OCI-LY3 (cell line): ENCODE data around the gene OR4N5.

Experiments
- H2AFZ ChIP-seq: fragments of 200-600, 300-600 bp; shearing (Covaris generic); 2 replicates; pipeline ENCODE4 v1.6.0; 2014; ENCODE audit warnings: antibody characterized with exemption, low read depth, low read length
- H3K27ac ChIP-seq: fragments of 200-600, 300-600 bp; sonication (generic); 2 replicates; pipeline ENCODE4 v1.5.1; 2014; ENCODE audit warnings: mild to moderate bottlenecking, low read length, moderate library complexity, mixed read lengths
- H3K27me3 ChIP-seq: fragments of 200-600, 300-600 bp; sonication (generic); 2 replicates; pipeline ENCODE4 v1.6.1; 2014; ENCODE audit warnings: low read depth, low read length, mixed read lengths
- H3K36me3 ChIP-seq: fragments of 200-600, 300-600 bp; sonication (generic); replicated peaks from 2 replicates; pipeline ENCODE3; 2014; ENCODE audit warnings: low read depth, low read length, mixed read lengths
- H3K4me1 ChIP-seq: fragments of 300-600, 200-600 bp; sonication (generic); 2 replicates; pipeline ENCODE4 v1.6.1; 2014; ENCODE audit warnings: low read length, mixed read lengths
- H3K4me2 ChIP-seq: fragments of 200-600, 300-600 bp; sonication (generic); 2 replicates; pipeline ENCODE4 v1.6.1; 2014; ENCODE audit warnings: low read length, mixed read lengths
- H3K4me3 ChIP-seq: fragments of 300-600, 200-600 bp; sonication (generic); 2 replicates; pipeline ENCODE4 v1.5.1; 2014; ENCODE audit warnings: antibody characterized with exemption, mild to moderate bottlenecking, low read length, moderate library complexity
- H3K79me2 ChIP-seq: fragments of 300-600, 200-600 bp; shearing (Covaris generic); 2 replicates; pipeline ENCODE4 v1.6.1; 2014; ENCODE audit warnings: mild to moderate bottlenecking, low read length, mixed read lengths
- H3K9ac ChIP-seq: fragments of 300-600, 200-600 bp; shearing (Covaris generic); 2 replicates; pipeline ENCODE4 v1.6.0; 2014; ENCODE audit warnings: mild to moderate bottlenecking, low read length, moderate library complexity
- H3K9me3 ChIP-seq: fragments of 200-600, 300-600 bp; shearing (Covaris generic); 2 replicates; pipeline ENCODE4 v1.6.1; 2014; ENCODE audit warnings: low read length, mixed read lengths; ENCODE audit not compliant: insufficient read depth
- H4K20me1 ChIP-seq: fragments of 200-600, 300-600 bp; sonication (generic); 2 replicates; pipeline ENCODE4 v1.6.1; 2016; ENCODE audit warnings: low read length, mixed read lengths; ENCODE audit not compliant: insufficient read depth
- CTCF ChIP-seq: fragments of 200-600, 300-600 bp; sonication (generic); IDR thresholded peaks from 2 replicates; pipeline ENCODE4 v1.5.1; 2014; ENCODE audit warnings: antibody characterized with exemption, low read length, low read depth
- EZH2phosphoT487 ChIP-seq: fragments of 200-600 bp; shearing (Covaris generic); IDR thresholded peaks from 2 replicates; pipeline ENCODE4 v1.6.1; 2018; ENCODE audit warnings: antibody characterized with exemption, mixed run types, low read depth

The OR4N5 gene

GRCh38 chr14:20180486-20180885 lies 41.9 kb downstream of the OR4N5 start:
- TF ChIP-seq CTCF (no peak), EZH2phosphoT487 (no peak)
- Histone ChIP-seq H3K27ac (no peak overlapping the region), H3K9ac (no peak overlapping the region), H3K4me2 (peak overlapping the region; percentile 40; the same call in 1 of the 2 replicates), H2AFZ (no peak overlapping the region), H3K4me3 (no peak overlapping the region), H3K4me1 (peaks cover 20% of the 10 kb centered on the region), H4K20me1 (no peaks in the 10 kb centered on the region), H3K79me2 (no peaks in the 10 kb centered on the region), H3K27me3 (no peaks in the 10 kb centered on the region), H3K9me3 (no peaks in the 10 kb centered on the region), H3K36me3 (no peaks in the 10 kb centered on the region)

GRCh38 chr14:20184181-20184580 lies 45.6 kb downstream of the OR4N5 start:
- H3K4me2 ChIP-seq = no peak overlapping the region
- H3K4me3 ChIP-seq = no peak overlapping the region
- H3K4me1 ChIP-seq = peaks cover 28% of the 10 kb centered on the region
- no peaks in the 10 kb centered on the region for H4K20me1 ChIP-seq
- no peak overlapping the region for H3K27ac ChIP-seq
- H3K36me3 ChIP-seq = no peaks in the 10 kb centered on the region
- TF ChIP-seq EZH2phosphoT487 = no peak
- no peak for TF ChIP-seq CTCF
- H3K79me2 ChIP-seq = no peaks in the 10 kb centered on the region
- no peak overlapping the region for H3K9ac ChIP-seq
- no peak overlapping the region for H2AFZ ChIP-seq
- H3K27me3 ChIP-seq = no peaks in the 10 kb centered on the region
- no peaks in the 10 kb centered on the region for H3K9me3 ChIP-seq

- Histone ChIP-seq H3K4me3 (no peak within 1 kb of the TSS), H3K27ac (no peak within 1 kb of the TSS), H3K79me2 (no peaks in the 10 kb centered on the region), H3K27me3 (peaks cover 16% of the 10 kb centered on the region), H3K4me1 (peaks cover 13% of the 10 kb centered on the region), H3K9ac (no peak within 1 kb of the TSS), H3K36me3 (no peaks in the 10 kb centered on the region), H3K9me3 (no peaks in the 10 kb centered on the region), H2AFZ (no peak within 1 kb of the TSS), H3K4me2 (no peak within 1 kb of the TSS), H4K20me1 (no peaks in the 10 kb centered on the region)
- TF ChIP-seq CTCF (no peak), EZH2phosphoT487 (no peak)
Observed at GRCh38 chr14:20190596-20190995, 52.0 kb downstream of the OR4N5 start, which contains the start of gene OR11G2. Gene OR11G2, plus strand, starts transcription at chr14:20190896. Its CDS starts 6,542 bp downstream, at chr14:20197438.

GRCh38 chr14:20191396-20191795 lies 52.8 kb downstream of the OR4N5 start:
- TF ChIP-seq EZH2phosphoT487 (no peak), CTCF (no peak)
- no peak overlapping the region for H3K9ac ChIP-seq
- H3K9me3 ChIP-seq = no peaks in the 10 kb centered on the region
- no peaks in the 10 kb centered on the region for H3K36me3 ChIP-seq
- no peak overlapping the region for H3K4me3 ChIP-seq
- H2AFZ ChIP-seq = no peak overlapping the region
- H3K27ac ChIP-seq = no peak overlapping the region
- H3K4me2 ChIP-seq = no peak overlapping the region
- no peaks in the 10 kb centered on the region for H3K79me2 ChIP-seq
- H3K27me3 ChIP-seq = peaks cover 18% of the 10 kb centered on the region
- H3K4me1 ChIP-seq = peaks cover 5% of the 10 kb centered on the region
- no peaks in the 10 kb centered on the region for H4K20me1 ChIP-seq
